GM18508 (cell line): ENCODE results near the gene STK32C.

Source experiments
- ATAC-seq: cut with Tn5 transposase; IDR thresholded peaks from one replicate; pipeline ENCODE4 v1.9.1; 2021; ENCODE audit warnings: moderate number of reproducible peaks; ENCODE audit not compliant: insufficient read depth, unreplicated experiment

The STK32C gene

DNA sequence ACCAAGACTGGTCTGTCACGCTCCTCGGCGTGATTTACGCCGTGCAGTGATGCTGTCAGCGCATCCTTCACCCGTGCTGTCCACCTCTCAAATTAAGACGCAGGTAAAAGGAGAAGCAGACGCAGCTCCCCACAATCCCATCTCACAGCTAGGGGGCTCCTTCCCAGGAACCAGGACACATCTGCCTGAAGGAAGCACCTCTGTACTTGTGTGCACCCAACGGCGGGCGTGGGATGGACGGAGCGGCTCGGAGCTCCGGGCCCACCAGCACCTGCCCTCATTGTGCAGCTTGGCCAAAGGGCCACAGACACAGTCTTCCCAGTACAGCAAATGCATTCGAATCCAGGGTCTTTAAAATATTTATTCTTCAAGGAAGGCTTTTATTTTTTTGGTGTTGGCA is 55.3 kb downstream of the STK32C start:
- no peak for ATAC-seq

DNA sequence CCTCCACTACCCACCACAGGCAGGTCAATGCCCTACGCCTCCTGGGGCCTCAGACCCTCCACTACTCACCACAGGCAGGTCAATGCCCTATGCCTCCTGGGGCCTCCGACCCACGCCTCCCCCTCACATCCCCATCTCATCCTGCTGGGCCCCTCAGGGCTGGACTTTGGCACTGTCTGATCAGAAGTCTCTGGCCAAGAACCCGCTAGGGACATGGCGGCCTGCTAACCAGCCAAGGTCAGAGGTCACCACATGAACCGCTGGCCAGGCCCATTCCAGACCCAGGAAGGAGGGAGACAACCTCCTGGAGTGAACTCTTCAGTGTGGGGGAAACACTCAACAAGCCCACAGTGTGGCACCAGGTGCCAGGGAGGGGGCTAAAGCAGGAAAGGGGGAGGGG is 55.8 kb downstream of the STK32C start:
- ATAC-seq, result no peak

DNA sequence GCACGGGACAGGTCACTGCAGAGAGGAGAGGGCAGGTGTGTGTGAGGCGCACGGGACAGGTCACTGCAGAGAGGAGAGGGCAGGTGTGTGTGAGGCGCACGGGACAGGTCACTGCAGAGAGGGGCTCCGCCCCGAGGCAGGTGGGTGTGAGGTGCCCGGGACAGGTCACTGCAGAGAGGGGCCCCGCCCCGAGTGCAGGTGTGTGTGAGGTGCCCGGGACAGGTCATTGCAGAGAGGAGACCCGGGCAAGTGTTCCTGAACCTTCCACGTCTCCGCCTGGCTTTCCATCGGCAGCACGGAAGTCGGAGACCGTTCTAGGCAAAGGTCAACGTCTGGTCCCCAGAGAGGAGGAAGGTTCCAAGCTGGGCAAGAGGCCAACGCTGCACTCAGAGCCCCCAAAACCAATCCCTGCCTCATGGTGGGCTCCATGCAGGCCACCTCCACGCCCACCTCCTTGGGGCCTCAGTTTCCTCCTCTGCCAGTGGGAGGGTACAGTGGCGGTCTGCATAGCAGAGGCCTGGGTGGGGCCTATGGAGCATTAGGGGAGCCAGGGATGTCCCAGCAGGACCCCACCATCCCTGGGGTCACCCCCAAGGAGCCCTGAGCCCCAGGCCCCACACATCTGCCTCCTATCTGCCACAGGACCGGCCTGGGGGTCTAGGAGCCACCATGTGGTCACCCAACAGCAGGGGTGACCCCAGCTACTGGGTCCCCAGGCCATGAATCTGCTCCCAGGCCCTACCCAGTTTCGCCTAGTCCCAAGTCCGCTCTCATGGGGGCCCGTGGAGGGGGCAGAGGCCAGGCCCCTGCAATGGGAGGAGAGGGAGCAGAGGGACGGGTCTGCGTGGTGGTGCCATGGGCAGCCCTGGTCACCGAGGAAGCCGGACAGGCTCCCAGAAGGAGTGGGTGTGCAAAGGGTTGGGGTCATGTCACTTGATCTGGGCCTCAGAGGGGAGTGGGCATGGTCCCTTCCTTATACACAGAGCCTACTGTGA is 57.0 kb downstream of the STK32C start:
- no peak for ATAC-seq

DNA sequence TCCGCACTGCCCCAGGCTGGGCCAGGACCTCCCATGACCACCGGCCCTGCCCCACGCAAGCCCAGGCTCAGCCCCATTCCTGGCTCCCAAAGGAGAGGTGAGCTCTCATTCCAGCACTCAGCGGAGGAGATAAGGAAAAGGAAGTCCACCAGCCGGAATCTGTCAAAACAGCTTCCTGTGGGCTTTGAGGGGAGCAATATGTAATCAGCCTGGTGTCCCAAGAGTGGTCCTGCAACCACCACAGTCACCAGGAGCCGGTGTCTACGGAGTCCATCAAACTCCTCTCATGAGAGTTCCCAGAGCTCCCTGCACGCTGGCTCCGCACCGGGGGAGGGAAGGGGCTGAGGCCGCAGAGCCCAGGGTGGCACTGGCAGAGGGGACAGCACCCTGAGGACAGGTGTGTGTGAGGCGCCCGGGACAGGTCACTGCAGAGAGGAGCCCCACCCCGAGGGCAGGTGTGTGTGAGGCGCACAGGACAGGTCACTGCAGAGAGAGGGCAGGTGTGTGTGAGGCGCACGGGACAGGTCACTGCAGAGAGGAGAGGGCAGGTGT is 57.9 kb downstream of the STK32C start:
- no peak for ATAC-seq

DNA sequence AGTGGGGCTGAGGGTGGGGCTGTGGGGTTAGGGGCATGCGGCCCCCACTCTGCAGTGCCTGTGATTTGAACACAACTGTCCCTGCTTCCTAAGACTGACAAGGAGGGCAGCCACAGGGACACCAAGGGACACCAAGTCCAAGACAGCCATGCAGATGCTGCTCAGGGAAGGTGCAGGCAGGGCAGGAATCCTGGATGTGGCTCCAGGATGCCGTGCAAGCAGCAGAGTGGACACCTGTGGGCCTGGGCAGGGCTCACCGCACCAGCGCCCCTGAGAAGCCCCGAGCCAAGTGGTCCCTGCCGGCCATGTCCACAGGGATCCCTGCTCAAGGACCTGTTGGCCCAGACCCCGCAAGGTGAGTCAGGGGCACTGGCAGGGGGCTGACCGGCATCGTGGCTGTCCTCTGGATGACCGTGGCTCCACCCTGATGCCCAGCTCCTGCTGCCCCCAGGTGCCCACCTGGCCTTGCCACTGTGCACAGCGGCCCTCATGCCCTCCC is 58.5 kb downstream of the STK32C start:
- ATAC-seq, result no peak

GRCh38 chr10:132248455-132249225 is 59.1 kb downstream of the STK32C start:
- no peak for ATAC-seq

DNA sequence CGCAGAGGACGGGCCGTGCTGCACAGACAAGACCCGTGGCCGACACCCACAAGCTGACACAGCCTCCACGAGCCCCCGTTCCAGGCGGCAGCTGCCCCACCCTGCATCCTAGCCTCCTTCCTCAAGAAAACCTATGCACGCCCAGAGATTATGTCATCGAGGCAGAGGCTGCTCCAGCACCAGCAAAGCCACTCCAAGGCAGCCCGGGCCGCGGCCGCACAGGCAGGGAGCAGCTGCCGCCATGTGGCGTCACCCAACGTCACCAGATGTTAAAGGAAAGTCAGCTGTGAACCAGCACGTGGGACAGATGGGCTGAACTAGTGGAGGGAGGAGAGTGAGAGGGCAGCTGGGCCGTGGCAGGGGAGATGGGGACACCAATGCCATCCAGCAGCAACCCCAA is 59.8 kb downstream of the STK32C start:
- no peak for ATAC-seq

- ATAC-seq, result no peak
These were observed 61.5 kb downstream of the STK32C start for GRCh38 chr10:132246296-132246695.

DNA sequence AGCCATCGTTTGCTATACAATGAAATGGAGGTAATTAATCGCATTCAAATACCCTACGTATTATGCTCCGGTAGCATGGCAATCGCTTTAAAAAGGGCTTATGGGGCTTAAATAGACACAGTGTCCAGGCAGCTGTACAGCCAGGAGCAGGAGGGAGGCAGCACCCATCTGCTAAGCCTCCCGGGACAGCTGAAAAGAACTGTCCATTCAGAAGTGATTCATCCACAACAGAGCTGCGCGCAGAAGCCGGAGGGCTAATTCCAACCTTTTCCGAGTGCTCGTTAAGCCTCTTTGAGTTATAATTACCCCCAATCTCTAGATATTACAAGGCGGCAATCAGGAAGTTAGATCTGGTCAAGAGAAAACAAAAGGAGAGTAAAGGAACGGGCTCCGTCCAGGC is 62.7 kb downstream of the STK32C start:
- ATAC-seq, result no peak

GRCh38 chr10:132243626-132244025 is 64.1 kb downstream of the STK32C start:
- ATAC-seq, result no peak

DNA sequence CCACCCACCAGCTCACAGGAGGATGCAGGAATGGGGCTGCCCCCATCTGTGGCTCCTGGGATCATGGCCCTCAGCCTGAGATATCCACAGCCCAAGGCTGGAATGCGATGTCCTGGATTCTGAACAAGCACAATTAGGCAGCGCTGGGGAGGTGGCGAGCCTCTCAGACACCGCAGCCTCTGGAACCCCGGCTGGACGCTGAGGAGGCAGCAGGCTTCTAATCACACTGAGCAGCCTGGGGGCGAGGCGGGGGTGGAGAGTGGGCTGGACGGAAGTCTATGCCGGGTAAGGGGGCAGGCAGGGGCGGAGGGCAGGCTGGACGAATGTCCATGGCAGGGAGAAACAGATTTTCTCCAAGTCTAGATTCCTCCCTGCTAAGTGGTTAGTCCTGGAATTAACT is 64.6 kb downstream of the STK32C start:
- ATAC-seq, result no peak

DNA sequence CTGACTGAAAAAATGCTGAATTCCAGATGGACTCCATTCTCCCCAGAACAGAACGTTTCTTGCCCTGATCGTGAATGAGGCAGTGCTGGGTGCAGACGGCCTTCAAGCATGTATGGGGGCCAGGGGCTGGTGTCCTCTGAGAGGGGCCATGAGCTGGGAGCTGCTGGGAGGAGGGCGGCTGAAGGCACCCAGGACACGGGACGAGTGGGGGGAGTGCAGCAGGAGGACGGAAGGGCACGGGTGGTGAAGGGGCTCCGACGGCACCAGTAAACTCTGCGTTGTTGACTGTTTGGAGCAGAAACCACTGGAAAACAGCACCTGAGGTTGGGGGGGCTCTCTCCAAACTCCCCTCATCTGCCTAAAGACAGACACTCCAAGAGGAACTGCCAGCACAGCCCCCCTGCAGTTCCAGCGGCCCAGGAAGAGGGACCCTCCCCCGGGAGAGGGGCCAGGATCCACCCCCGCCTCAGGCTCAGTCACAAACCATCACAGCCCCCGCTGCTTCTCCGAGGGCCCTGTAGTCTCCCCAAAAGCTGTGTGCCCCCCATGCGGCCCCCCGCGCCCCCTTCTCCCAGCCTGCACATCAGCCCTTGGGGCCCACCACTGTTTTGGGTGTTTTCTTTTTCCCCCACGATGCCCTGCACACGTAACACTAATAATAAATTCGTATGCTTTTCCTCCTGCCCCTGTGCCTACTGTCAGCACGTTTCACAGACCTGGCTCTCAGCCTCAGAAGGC is 65.5 kb downstream of the STK32C start:
- no peak for ATAC-seq

GRCh38 chr10:132241496-132241895 is 66.3 kb downstream of the STK32C start:
- no peak for ATAC-seq

DNA sequence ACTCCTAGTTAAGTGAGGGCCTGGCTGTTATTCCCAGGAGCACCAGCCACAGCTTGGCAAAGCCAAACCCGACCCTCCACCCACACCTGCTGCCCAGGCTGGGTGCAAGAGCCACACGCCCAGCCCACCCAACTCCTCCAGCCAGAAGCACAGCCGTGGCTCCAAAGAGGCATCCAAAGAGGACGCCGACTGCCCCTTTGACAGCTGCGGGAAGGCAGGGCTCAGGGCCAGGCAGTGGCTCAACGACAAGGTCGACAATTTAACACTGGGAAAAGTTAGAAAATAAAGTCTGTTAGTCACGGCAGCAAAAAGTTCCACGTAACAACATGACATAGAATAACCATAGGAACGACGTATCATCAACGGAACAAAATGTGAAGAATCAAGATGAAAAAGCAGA is 66.7 kb downstream of the STK32C start:
- ATAC-seq, result no peak

DNA sequence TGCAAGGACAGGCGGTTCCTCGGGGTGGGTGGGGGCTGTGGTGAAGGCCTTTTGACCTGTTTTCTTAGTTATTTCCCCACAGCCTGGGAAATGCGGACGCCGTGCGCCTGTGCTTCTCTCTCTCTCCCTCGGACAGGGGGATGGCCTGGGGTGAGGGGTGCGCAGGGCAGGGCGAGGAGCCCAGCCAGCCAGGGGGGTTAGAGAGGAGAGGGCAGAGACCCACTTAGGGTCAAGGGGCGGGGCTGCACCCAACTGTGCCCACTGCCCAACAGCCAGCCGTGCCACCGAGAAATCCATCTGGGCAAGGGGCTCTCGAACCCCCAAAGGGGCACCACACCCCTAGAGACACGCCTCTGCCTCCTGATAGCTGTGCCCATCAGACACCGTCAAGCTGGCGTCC is 67.2 kb downstream of the STK32C start:
- no peak for ATAC-seq

GRCh38 chr10:132240156-132240555 is 67.6 kb downstream of the STK32C start:
- ATAC-seq, result no peak

DNA sequence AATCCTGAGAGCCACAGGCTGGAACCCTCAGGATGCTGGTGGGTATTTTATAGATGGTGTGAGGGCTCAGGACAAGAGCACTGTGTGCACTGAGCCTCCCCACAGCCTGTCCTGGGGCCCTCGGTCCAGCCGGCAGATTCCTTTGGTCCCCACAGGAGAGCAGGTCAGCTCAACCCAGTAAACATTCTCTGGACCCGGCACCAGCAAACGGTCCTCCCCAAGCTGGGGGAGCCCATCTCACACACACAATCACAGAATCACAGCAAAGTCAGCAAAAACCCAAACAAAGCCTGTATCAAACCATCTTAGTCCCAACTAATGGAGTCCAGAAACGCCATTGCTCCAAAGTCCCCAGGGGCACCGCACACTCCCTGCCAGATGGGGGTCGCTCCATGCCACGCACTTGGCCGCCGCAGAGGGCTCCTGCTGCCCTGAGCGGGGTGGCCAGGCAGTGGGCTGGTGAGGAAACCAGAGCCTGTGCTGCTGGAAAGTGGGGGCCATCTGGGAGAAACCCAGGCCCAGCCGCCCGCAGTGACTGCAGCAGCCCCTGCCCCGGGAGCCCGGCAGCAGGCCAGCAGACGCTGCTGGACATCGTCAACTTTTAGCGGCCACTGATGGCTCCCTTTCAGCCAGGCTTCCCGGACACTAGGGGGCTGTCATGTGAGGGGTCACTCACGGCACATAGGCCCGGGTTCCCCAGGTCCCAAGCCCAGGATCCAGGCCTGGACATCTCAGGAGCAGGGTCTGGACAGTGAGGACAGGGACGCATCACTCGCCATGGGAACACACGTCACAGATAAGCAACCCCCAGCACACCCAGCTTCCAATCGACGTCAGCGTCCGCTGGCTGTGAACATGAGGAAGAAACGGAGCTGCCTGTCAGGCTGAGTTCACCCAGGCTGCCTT is 68.4 kb downstream of the STK32C start:
- ATAC-seq, result no peak

- no peak for ATAC-seq
These were observed 69.2 kb downstream of the STK32C start for GRCh38 chr10:132238371-132239125.

DNA sequence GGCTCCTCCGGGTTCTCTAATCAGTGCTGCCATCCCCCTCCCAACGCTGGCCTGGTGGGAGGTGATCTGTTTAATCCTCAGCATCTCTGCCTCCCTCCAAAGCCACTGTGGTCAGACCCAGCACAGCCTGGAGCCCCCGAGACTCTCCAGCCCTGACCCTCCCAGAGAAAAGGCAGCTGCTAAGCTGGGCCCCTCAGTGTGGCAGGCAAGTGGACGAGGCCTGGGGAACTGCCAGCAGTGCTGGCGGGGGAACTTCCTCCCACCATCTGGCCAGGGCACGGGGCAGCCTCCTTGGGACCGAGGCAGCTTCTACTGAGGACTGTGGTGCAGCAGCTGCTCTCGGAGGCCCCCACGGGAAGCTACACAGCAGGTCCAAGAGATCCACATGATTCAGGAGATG is 69.9 kb downstream of the STK32C start:
- ATAC-seq, result no peak
